Heart left ventricle (tissue), 16 donors: ENCODE data around the gene EIF2B5. TPM values are rescaled to one million over a fixed set of nuclear protein-coding genes. Genes with fewer than 3 reads are reported as not detected.

Experiments used
- ATAC-seq, 4 donors: fragments of 200-7000 bp; cut with Tn5 transposase; one replicate each; pipeline ENCODE4 v1.9.1; 2020 to 2022; ENCODE audit warnings: moderate library complexity in 4 of 4, mild to moderate bottlenecking in 3 of 4, moderate number of reproducible peaks in 1 of 4
- DNase-seq, 5 donors: peaks; one replicate each; pipeline ENCODE4 v3.0.0-alpha.2; 2020
- H3K27ac ChIP-seq, 12 donors: fragments of 200-600 bp; sonication (generic) in 4 of 12; one replicate each; pipeline versions ENCODE4 v1.5.0 to v1.8.0; 2016 to 2022; ENCODE audit warnings: mild to moderate bottlenecking in 2 of 12
- H3K27me3 ChIP-seq, 9 donors: fragments of 200-600 bp; sonication (generic) in 2 of 9; one replicate each; pipeline versions ENCODE4 v1.5.1 to v1.8.0; 2016 to 2022; ENCODE audit warnings: mild to moderate bottlenecking in 3 of 9
- H3K36me3 ChIP-seq, 9 donors: fragments of 200-600 bp; sonication (generic) in 2 of 9; one replicate each; pipeline versions ENCODE4 v1.5.0 to v1.8.0; 2018 to 2022; ENCODE audit warnings: mild to moderate bottlenecking in 2 of 9
- H3K4me1 ChIP-seq, 12 donors: fragments of 200-600 bp; sonication (generic) in 4 of 12; one replicate each; pipeline versions ENCODE4 v1.5.0 to v1.8.0; 2016 to 2022; ENCODE audit warnings: mild to moderate bottlenecking in 3 of 12
- H3K4me3 ChIP-seq, 12 donors: fragments of 200-600 bp; sonication (generic) in 4 of 12; one replicate each; pipeline versions ENCODE4 v1.5.0 to v1.8.0; 2017 to 2022; ENCODE audit warnings: mild to moderate bottlenecking in 9 of 12, moderate library complexity in 4 of 12
- H3K9me3 ChIP-seq, 12 donors: fragments of 200-600 bp; sonication (generic) in 4 of 12; one replicate each; pipeline versions ENCODE4 v1.5.0 to v1.8.0; 2016 to 2022; ENCODE audit warnings: mild to moderate bottlenecking in 1 of 12
- POLR2A ChIP-seq, 2 donors: fragments of 450-650 bp; IDR thresholded peaks; one replicate each; pipeline ENCODE4 v1.6.1; 2017; ENCODE audit warnings: antibody characterized with exemption in 2 of 2, mild to moderate bottlenecking in 2 of 2, moderate library complexity in 2 of 2
- WGBS, 4 donors: extraction: QIAGEN DNeasy Blood & Tissue Kit in 2 of 4; methylation state at CpG; one replicate each; pipeline versions ENCODE4 v1.1.5 to v1.1.7; 2013 to 2018; 5-methylcytosine and 5-hydroxymethylcytosine counted together
- intact Hi-C, 10 donors: fragments of 100-400 bp; cut with DNase I; formaldehyde crosslinking; loops; one replicate each; pipeline versions ENCODE4 v1.11.1 to v1.14.2; 2022
- polyA plus RNA-seq, 2 donors: library from polyadenylated mRNA; stranded (reverse); fragments of 200-250 nt; gene quantifications; one replicate each; pipeline ENCODE4 v1.2.3, GENCODE V29; 2013
- total RNA-seq, 9 donors: library from RNA; depleted of rRNA in 2 of 9; stranded (reverse); fragments of >200 nt in 2 of 9; fragmentation: NEBNext Ultra II Directional in 3 of 9; extraction: Animal tissue kit (Norgen Biotek cat#: 25700) in 3 of 9; gene quantifications; one replicate each; pipeline versions ENCODE4 v1.1.0 to v1.2.4, GENCODE V29; 2016 to 2023
- TF ChIP-seq, protein P1 (sequence below), 12 donors: fragments of 200-600 bp; sonication (generic) in 4 of 12; IDR thresholded peaks; one replicate each; pipeline versions ENCODE4 v1.5.0 to v1.8.0; 2018 to 2022; ENCODE audit warnings: antibody characterized with exemption in 12 of 12, mild to moderate bottlenecking in 5 of 12
- donor health status: ischemic (EF 13 %, LVEDD 7.1; RV severe dilation, severe dysfunction).
- donor health status: healthy with polysubstance abuse.
- donor health status: DM: no; HTN: yes; CAD: no.
- donor health status: DM: no; HTN: no; CAD: no.
- donor health status: ischemic (EF 25% LVEDD 6.9; RV normal size, moderate dysfunction).
- donor health status: ischemic (EF 25% LVEDD 5.7; RV mildly dilated, moderate dysfunction).
- donor health status: healthy.
- donor health status: DM: yes; HTN: yes; CAD: no.
- donor health status: ischemic (EF 35%, LVEDD 5.7; RV mildly dilated, moderate dysfunction).
- donor health status: nonischemic (EF 11% LVEDD 7.7; RV severe dilation, severe dysfunction).
- donor health status: DM: yes; HTN: yes; CAD: no.
- donor health status: PGD.
- donor health status: ischemic (EF 29% LVEDD 5.4; RV normal size, mild dysfunction).
- donor health status: nonischemic (EF 23%, LVEDD 6.1; RV moderate dilation, normal function).

Gene EIF2B5
- total and polyA plus RNA-seq, 11 donors = 24.5 to 58.2 (median 30.9) TPM

DNA sequence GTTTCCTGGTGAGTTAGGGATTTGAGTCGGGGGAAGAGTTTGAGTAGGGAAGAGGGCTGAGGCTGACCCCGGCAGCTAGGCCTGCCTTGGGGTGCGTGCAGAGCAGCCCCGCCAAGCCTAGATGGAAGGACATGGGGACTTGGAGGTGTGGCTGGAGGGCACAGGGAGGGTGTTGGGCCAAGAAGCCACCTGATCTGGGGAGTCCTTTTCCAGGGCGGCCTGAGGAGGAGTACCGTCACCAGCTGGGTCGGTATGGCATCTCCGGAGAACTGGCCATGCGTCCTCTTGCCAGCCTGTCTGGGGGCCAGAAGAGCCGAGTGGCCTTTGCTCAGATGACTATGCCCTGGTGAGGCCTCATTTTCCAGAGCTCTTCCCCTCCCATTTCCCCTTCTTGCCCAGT, 57.7 kb downstream of the EIF2B5 start:
- H3K4me3 ChIP-seq = no peak overlapping the region
- TF ChIP-seq, protein P1, sequence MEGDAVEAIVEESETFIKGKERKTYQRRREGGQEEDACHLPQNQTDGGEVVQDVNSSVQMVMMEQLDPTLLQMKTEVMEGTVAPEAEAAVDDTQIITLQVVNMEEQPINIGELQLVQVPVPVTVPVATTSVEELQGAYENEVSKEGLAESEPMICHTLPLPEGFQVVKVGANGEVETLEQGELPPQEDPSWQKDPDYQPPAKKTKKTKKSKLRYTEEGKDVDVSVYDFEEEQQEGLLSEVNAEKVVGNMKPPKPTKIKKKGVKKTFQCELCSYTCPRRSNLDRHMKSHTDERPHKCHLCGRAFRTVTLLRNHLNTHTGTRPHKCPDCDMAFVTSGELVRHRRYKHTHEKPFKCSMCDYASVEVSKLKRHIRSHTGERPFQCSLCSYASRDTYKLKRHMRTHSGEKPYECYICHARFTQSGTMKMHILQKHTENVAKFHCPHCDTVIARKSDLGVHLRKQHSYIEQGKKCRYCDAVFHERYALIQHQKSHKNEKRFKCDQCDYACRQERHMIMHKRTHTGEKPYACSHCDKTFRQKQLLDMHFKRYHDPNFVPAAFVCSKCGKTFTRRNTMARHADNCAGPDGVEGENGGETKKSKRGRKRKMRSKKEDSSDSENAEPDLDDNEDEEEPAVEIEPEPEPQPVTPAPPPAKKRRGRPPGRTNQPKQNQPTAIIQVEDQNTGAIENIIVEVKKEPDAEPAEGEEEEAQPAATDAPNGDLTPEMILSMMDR (IDR thresholded peaks at IDR 0.05) = no peak
- no peak for TF ChIP-seq POLR2A (IDR thresholded peaks at IDR 0.05)
- ATAC-seq (no peak), DNase-seq (no peak)
- peaks cover 0 to 8% (median 3%) of the 10 kb centered on the region in 12 donors for H3K4me1 ChIP-seq
- H3K27me3 ChIP-seq = no peaks in the 10 kb centered on the region
- H3K36me3 ChIP-seq = peaks cover 9 to 89% (median 79%) of the 10 kb centered on the region in 9 donors
- WGBS, 4 donors = 94 to 96% (median 95%) methylated on average over 8 to 10 of the region's 10 CpGs
- H3K9me3 ChIP-seq = no peaks in the 10 kb centered on the region
- H3K27ac ChIP-seq = no peak overlapping the region
- intact Hi-C loops = loop anchor here in 1 of 10 donors (10.0 kb wide), 1 partner anchor 52 kb away; the partner anchor contains the start of genes ALG3 and EEF1AKMT4

DNA sequence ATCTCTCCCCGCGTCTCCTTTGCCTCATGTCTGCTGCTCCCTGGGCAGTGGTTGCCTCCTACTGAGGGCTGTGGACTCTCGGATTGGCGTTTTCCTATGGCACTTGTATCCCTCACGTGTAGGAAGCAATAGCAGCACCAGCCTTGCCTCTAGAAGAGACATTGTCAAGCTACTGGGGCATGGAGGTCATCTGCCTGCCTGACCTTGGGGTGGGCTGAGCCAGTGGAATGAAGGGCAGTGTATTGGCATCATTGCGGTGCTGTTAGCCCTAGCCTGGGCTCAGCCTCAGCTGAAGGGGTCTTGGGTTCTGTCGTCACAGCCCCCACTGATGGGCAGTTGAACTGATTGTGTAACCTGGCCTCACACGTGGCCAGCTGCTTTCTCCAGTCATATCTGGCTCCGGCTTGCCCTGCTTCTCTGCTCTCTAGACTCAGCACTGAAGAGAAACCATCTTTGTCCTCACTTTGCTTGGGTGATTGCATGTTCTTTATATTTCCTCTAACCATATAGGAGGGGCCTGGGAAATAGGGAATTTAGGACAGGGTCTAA, 58.9 kb downstream of the EIF2B5 start:
- no peak for ATAC-seq
- Histone ChIP-seq H3K4me1 (no peaks in the 10 kb centered on the region), H3K4me3 (no peak overlapping the region), H3K27ac (no peak overlapping the region), H3K27me3 (no peaks in the 10 kb centered on the region), H3K9me3 (no peaks in the 10 kb centered on the region), H3K36me3 (peaks cover 9 to 77% (median 67%) of the 10 kb centered on the region in 9 donors)
- TF ChIP-seq POLR2A (IDR thresholded peaks at IDR 0.05) = no peak
- TF ChIP-seq, protein P1 (IDR thresholded peaks at IDR 0.05) = no peak
- DNase-seq = no peak
- intact Hi-C loops = loop anchor here in 1 of 10 donors (10.0 kb wide), 1 partner anchor 51 kb away; the partner anchor contains the start of genes ALG3 and EEF1AKMT4
- WGBS, 4 donors = 72 to 87% (median 84%) methylated on average over 7 to 9 of the region's 9 CpGs

Other genes with a start within 250 kb of the EIF2B5 start
- 10 to 100 TPM; 20.8 to 61.7 (median 34.3) TPM for gene ABCC5, start 117.5 kb upstream of the EIF2B5 start, total RNA-seq
- 10 to 100 TPM; 16.4 to 30.9 TPM for gene ABCC5, start 117.5 kb upstream of the EIF2B5 start, polyA plus RNA-seq
- not detected for gene HTR3D, start 103.6 kb upstream of the EIF2B5 start, total RNA-seq
- not detected for gene HTR3D, start 103.6 kb upstream of the EIF2B5 start, polyA plus RNA-seq
- not detected for gene HTR3C, start 82.3 kb upstream of the EIF2B5 start, total RNA-seq
- not detected for gene HTR3C, start 82.3 kb upstream of the EIF2B5 start, polyA plus RNA-seq
- gene HTR3E, start 38.3 kb upstream of the EIF2B5 start, total RNA-seq = not detected
- gene HTR3E, start 38.3 kb upstream of the EIF2B5 start, polyA plus RNA-seq = not detected
- gene DVL3, start 20.0 kb downstream of the EIF2B5 start, total RNA-seq = 10 to 100 TPM; 53.4 to 94.2 (median 70.9) TPM
- gene DVL3, start 20.0 kb downstream of the EIF2B5 start, polyA plus RNA-seq = 10 to 100 TPM; 36.3 to 59.8 TPM
- gene AP2M1, start 39.5 kb downstream of the EIF2B5 start, total RNA-seq = 100 to 1,000 TPM; 225 to 400 (median 337) TPM
- gene AP2M1, start 39.5 kb downstream of the EIF2B5 start, polyA plus RNA-seq = 100 to 1,000 TPM; 291 to 431 TPM
- gene ABCF3, start 50.8 kb downstream of the EIF2B5 start, total RNA-seq = 10 to 100 TPM; 58.2 to 81.9 (median 69.2) TPM
- gene ABCF3, start 50.8 kb downstream of the EIF2B5 start, polyA plus RNA-seq = 10 to 100 TPM; 63.4 to 80.5 TPM
- not detected for gene VWA5B2, start 94.2 kb downstream of the EIF2B5 start, total RNA-seq
- under 1 TPM in 1 of 2 donors, not detected in 1; 0.11 TPM for gene VWA5B2, start 94.2 kb downstream of the EIF2B5 start, polyA plus RNA-seq
- gene ALG3, start 113.6 kb downstream of the EIF2B5 start, total RNA-seq = 10 to 100 TPM; 10.9 to 49.1 (median 17.0) TPM
- gene ALG3, start 113.6 kb downstream of the EIF2B5 start, polyA plus RNA-seq = 10 to 100 TPM; 15.5 to 68.1 TPM
- gene EEF1AKMT4, start 114.3 kb downstream of the EIF2B5 start, total RNA-seq = 1 to 10 TPM in 7 of 9 donors, under 1 TPM in 2; 0.66 to 4.2 (median 2.1) TPM
- gene EEF1AKMT4, start 114.3 kb downstream of the EIF2B5 start, polyA plus RNA-seq = 10 to 100 TPM in 1 of 2 donors, 1 to 10 TPM in 1; 1.9 to 16.7 TPM
- gene CAMK2N2, start 126.2 kb downstream of the EIF2B5 start, total RNA-seq = under 1 TPM in 4 of 9 donors, not detected in 5; 0.17 to 0.37 (median 0.29) TPM
- under 1 TPM in 1 of 2 donors, not detected in 1; 0.14 TPM for gene CAMK2N2, start 126.2 kb downstream of the EIF2B5 start, polyA plus RNA-seq
- gene ECE2, start 140.7 kb downstream of the EIF2B5 start, total RNA-seq = under 1 TPM in 1 of 9 donors, not detected in 8; 0.10 TPM
- not detected for gene ECE2, start 140.7 kb downstream of the EIF2B5 start, polyA plus RNA-seq
- gene PSMD2, start 163.9 kb downstream of the EIF2B5 start, total RNA-seq = 100 to 1,000 TPM; 198 to 314 (median 232) TPM
- 100 to 1,000 TPM in 1 of 2 donors, 10 to 100 TPM in 1; 82.3 to 443 TPM for gene PSMD2, start 163.9 kb downstream of the EIF2B5 start, polyA plus RNA-seq
- 100 to 1,000 TPM; 211 to 406 (median 229) TPM for gene EIF4G1, start 179.2 kb downstream of the EIF2B5 start, total RNA-seq
- gene EIF4G1, start 179.2 kb downstream of the EIF2B5 start, polyA plus RNA-seq = 100 to 1,000 TPM; 178 to 407 TPM
- gene FAM131A, start 202.2 kb downstream of the EIF2B5 start, total RNA-seq = 10 to 100 TPM; 21.9 to 53.2 (median 30.9) TPM
- 10 to 100 TPM; 24.1 to 36.9 TPM for gene FAM131A, start 202.2 kb downstream of the EIF2B5 start, polyA plus RNA-seq
- gene CLCN2, start 226.2 kb downstream of the EIF2B5 start, total RNA-seq = 1 to 10 TPM; 1.3 to 3.6 (median 2.0) TPM
- 1 to 10 TPM; 1.2 to 2.7 TPM for gene CLCN2, start 226.2 kb downstream of the EIF2B5 start, polyA plus RNA-seq
- gene POLR2H, start 226.4 kb downstream of the EIF2B5 start, total RNA-seq = 10 to 100 TPM; 15.2 to 40.3 (median 22.1) TPM
- gene POLR2H, start 226.4 kb downstream of the EIF2B5 start, polyA plus RNA-seq = 10 to 100 TPM; 37.9 to 51.4 TPM
- gene THPO, start 242.8 kb downstream of the EIF2B5 start, total RNA-seq = under 1 TPM in 4 of 9 donors, not detected in 5; 0.12 to 0.68 (median 0.29) TPM
- under 1 TPM; 0.19 to 0.36 TPM for gene THPO, start 242.8 kb downstream of the EIF2B5 start, polyA plus RNA-seq
- gene CHRD, start 244.7 kb downstream of the EIF2B5 start, total RNA-seq = 1 to 10 TPM; 2.0 to 7.4 (median 4.8) TPM
- 1 to 10 TPM; 3.9 to 6.3 TPM for gene CHRD, start 244.7 kb downstream of the EIF2B5 start, polyA plus RNA-seq